Endothelial cell of umbilical vein (primary cell): ENCODE data around the gene OR51E2.

ENCODE experiments used
- POLR2A ChIP-seq: IDR thresholded peaks from 2 replicates; pipeline ENCODE4 v1.6.1; 2012; ENCODE audit warnings: low read depth, mild to moderate bottlenecking, control low read depth, low read length
- TF ChIP-seq, protein P1 (sequence below), 2 donors: IDR thresholded peaks; 1 replicate in 1 of 2; 2 replicates in 1 of 2; pipeline ENCODE4 v1.5.1; 2011; ENCODE audit warnings: low read length in 2 of 2, mild to moderate bottlenecking in 2 of 2, moderate library complexity in 2 of 2, control low read depth in 1 of 2, inconsistent platforms in 1 of 2, low read depth in 1 of 2; ENCODE audit not compliant: insufficient read depth in 1 of 2; ENCODE audit errors: extremely low read depth in 1 of 2

GRCh38 chr11:4645974-4646373 is 51.7 kb downstream of the OR51E2 start:
- TF ChIP-seq, protein P1, sequence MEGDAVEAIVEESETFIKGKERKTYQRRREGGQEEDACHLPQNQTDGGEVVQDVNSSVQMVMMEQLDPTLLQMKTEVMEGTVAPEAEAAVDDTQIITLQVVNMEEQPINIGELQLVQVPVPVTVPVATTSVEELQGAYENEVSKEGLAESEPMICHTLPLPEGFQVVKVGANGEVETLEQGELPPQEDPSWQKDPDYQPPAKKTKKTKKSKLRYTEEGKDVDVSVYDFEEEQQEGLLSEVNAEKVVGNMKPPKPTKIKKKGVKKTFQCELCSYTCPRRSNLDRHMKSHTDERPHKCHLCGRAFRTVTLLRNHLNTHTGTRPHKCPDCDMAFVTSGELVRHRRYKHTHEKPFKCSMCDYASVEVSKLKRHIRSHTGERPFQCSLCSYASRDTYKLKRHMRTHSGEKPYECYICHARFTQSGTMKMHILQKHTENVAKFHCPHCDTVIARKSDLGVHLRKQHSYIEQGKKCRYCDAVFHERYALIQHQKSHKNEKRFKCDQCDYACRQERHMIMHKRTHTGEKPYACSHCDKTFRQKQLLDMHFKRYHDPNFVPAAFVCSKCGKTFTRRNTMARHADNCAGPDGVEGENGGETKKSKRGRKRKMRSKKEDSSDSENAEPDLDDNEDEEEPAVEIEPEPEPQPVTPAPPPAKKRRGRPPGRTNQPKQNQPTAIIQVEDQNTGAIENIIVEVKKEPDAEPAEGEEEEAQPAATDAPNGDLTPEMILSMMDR (IDR thresholded peaks at IDR 0.05; ENCODE audit: extremely low read depth in 1 of 2, insufficient read depth in 1 of 2, low read depth in 1 of 2, low read length in 2 of 2) = no peak
- TF ChIP-seq POLR2A = no peak
